ENCODE data around the gene KANSL1. TPM values are rescaled to one million over a fixed set of nuclear protein-coding genes. Genes with fewer than 3 reads are reported as not detected.

KANSL1 gene
- total and polyA plus RNA-seq, 9 of the 15 experiments (the other 6 are each of a cell fraction or from before 2014, with no cell fraction given) = 3.6 to 55.4 (median 31.8) TPM

DNA sequence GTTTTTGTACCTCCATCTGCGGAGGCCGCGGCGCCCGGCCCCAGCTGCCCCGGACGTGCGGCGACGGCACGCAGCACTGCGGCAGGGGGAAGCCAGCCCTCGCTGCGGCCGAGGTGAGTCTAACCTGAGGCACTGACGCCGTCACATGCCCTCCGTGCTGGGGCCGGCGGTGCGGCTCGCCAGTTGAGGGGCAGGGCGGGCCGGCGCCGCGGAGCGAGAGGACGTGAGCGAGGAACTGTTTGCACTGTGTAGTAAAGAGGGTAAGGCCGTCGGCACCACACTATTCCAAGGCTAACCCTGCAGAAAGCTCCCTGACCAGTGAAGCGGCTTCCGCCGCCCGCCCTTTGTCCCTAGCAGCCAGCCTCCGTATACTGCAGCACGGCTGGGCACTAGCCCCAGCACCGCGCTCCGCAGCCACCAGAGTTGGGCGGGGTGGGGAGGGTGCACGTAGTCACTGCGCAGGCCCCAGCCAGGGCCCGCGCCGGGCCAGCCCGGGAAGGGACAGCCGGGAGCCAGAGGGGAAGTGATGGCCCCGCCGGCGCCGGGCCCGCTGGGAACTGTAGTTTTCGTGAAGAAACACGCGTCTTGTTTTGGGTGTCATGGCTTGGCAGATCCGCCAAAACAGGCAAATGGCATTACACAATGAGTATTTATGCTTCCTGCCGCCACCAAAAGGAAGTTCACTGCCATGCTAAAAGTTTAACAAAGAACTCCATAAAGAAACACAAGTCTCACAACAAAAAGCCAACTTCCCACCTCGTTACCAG is 580 bp upstream of the KANSL1 start (continued):
- TF ChIP-seq, protein P1, sequence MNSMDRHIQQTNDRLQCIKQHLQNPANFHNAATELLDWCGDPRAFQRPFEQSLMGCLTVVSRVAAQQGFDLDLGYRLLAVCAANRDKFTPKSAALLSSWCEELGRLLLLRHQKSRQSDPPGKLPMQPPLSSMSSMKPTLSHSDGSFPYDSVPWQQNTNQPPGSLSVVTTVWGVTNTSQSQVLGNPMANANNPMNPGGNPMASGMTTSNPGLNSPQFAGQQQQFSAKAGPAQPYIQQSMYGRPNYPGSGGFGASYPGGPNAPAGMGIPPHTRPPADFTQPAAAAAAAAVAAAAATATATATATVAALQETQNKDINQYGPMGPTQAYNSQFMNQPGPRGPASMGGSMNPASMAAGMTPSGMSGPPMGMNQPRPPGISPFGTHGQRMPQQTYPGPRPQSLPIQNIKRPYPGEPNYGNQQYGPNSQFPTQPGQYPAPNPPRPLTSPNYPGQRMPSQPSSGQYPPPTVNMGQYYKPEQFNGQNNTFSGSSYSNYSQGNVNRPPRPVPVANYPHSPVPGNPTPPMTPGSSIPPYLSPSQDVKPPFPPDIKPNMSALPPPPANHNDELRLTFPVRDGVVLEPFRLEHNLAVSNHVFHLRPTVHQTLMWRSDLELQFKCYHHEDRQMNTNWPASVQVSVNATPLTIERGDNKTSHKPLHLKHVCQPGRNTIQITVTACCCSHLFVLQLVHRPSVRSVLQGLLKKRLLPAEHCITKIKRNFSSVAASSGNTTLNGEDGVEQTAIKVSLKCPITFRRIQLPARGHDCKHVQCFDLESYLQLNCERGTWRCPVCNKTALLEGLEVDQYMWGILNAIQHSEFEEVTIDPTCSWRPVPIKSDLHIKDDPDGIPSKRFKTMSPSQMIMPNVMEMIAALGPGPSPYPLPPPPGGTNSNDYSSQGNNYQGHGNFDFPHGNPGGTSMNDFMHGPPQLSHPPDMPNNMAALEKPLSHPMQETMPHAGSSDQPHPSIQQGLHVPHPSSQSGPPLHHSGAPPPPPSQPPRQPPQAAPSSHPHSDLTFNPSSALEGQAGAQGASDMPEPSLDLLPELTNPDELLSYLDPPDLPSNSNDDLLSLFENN (IDR thresholded peaks at IDR 0.05; ENCODE audit: low read depth in 2 of 2, low read length in 2 of 2) = peak in 1 of 2 experiments; percentile 22; a peak in 1 of 4 replicates
- TF ChIP-seq ZNF408 (CRISPR knock-in tag; IDR thresholded peaks at IDR 0.05; ENCODE audit: low read depth) = no peak
- peak; percentile 63; the same call in 1 of the 2 replicates for TF ChIP-seq SMAD4 (CRISPR knock-in tag; conservative IDR thresholded peaks at IDR 0.05)
- no peak for TF ChIP-seq ARHGAP35 (IDR thresholded peaks at IDR 0.05; ENCODE audit: partially characterized antibody)
- TF ChIP-seq TAF9B (IDR thresholded peaks at IDR 0.05; ENCODE audit: partially characterized antibody) = no peak
- peak; percentile 44 for TF ChIP-seq HMGN3 (IDR thresholded peaks at IDR 0.05; ENCODE audit: borderline replicate concordance, extremely low read depth, insufficient read length, low read depth, low read length)
- peak; percentile 83 for TF ChIP-seq PHB (CRISPR knock-in tag; IDR thresholded peaks at IDR 0.05)
- TF ChIP-seq ZNF699 (CRISPR knock-in tag; IDR thresholded peaks at IDR 0.05; ENCODE audit: insufficient replicate concordance) = no peak
- no peak for TF ChIP-seq SMARCA5 (IDR thresholded peaks at IDR 0.05)
- no peak for TF ChIP-seq BCL6 (CRISPR knock-in tag; IDR thresholded peaks at IDR 0.05)
- TF ChIP-seq, protein P2, sequence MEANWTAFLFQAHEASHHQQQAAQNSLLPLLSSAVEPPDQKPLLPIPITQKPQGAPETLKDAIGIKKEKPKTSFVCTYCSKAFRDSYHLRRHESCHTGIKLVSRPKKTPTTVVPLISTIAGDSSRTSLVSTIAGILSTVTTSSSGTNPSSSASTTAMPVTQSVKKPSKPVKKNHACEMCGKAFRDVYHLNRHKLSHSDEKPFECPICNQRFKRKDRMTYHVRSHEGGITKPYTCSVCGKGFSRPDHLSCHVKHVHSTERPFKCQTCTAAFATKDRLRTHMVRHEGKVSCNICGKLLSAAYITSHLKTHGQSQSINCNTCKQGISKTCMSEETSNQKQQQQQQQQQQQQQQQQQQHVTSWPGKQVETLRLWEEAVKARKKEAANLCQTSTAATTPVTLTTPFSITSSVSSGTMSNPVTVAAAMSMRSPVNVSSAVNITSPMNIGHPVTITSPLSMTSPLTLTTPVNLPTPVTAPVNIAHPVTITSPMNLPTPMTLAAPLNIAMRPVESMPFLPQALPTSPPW (CRISPR knock-in tag; IDR thresholded peaks at IDR 0.05) = no peak
- no peak; the same call in none of the 2 replicates for TF ChIP-seq BCOR (IDR thresholded peaks at IDR 0.05)
- TF ChIP-seq PURB (CRISPR knock-in tag; IDR thresholded peaks at IDR 0.05; ENCODE audit: low read depth) = no peak
- peak; percentile 51; the same call in 1 of the 2 replicates for TF ChIP-seq RNF2 (IDR thresholded peaks at IDR 0.05)
- TF ChIP-seq HOXB6 (CRISPR knock-in tag; IDR thresholded peaks at IDR 0.05; ENCODE audit: borderline replicate concordance) = no peak
- no peak for TF ChIP-seq PRPF4 (IDR thresholded peaks at IDR 0.05; ENCODE audit: insufficient read depth, low read depth, low read length, poor library complexity, severe bottlenecking)
- peak; percentile 90 for TF ChIP-seq ZBED1 (IDR thresholded peaks at IDR 0.05)
- peak; percentile 66; the same call in 1 of the 2 replicates for TF ChIP-seq GTF2E2 (tag; IDR thresholded peaks at IDR 0.05)
- no peak for TF ChIP-seq ZSCAN29 (IDR thresholded peaks at IDR 0.05)
- no peak for TF ChIP-seq ZNF311 (CRISPR knock-in tag; IDR thresholded peaks at IDR 0.05)
- no peak for TF ChIP-seq ZNF79 (CRISPR knock-in tag; IDR thresholded peaks at IDR 0.05; ENCODE audit: low read depth)
- TF ChIP-seq ADNP (tag; IDR thresholded peaks at IDR 0.05) = no peak
- TF ChIP-seq SLC30A9 (CRISPR knock-in tag; IDR thresholded peaks at IDR 0.05) = no peak
- TF ChIP-seq, protein P3, sequence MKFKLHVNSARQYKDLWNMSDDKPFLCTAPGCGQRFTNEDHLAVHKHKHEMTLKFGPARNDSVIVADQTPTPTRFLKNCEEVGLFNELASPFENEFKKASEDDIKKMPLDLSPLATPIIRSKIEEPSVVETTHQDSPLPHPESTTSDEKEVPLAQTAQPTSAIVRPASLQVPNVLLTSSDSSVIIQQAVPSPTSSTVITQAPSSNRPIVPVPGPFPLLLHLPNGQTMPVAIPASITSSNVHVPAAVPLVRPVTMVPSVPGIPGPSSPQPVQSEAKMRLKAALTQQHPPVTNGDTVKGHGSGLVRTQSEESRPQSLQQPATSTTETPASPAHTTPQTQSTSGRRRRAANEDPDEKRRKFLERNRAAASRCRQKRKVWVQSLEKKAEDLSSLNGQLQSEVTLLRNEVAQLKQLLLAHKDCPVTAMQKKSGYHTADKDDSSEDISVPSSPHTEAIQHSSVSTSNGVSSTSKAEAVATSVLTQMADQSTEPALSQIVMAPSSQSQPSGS (CRISPR knock-in tag; IDR thresholded peaks at IDR 0.05) = no peak
- TF ChIP-seq ZNF239 (CRISPR knock-in tag; IDR thresholded peaks at IDR 0.05) = no peak

Measured in K562 (cell line).